ENCODE results near the gene CTSE. TPM values are rescaled to one million over a fixed set of nuclear protein-coding genes. Genes with fewer than 3 reads are reported as not detected.

The CTSE gene
- total and polyA plus RNA-seq, 9 of the 15 experiments (the other 6 are each of a cell fraction or from before 2014, with no cell fraction given) = 0.04 to 0.18 (median 0.09) TPM; not detected in 4

DNA sequence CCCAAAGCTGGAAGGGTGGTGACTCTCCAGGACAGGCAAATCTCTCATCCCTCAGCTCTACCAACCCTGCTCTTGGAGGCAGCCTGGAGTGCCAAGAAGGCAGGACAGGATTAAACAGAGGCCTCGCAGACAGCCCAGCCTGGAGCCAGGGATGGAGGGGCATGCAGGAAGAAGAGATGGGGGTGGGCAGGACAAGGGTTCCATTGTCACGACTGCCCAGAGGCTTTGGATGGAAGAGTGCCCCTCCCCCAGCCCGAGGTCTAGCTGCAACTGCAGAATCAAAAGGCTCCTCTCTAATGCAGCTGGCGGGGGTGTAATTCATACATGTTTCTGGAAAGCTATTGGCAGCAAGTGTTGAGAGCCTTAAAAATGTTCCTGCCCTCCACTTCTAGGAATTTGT lies 29.3 kb downstream of the CTSE start:
- Histone ChIP-seq H3K9ac (ENCODE audit: insufficient read depth in 1 of 2, low read depth in 2 of 2, low read length in 2 of 2) (no peak overlapping the region), H3K36me3 (ENCODE audit: control insufficient read depth, insufficient read depth, low read length) (no peaks in the 10 kb centered on the region), H3K4me3 (no peak overlapping the region), H4K20me1 (replicated peaks; ENCODE audit: control insufficient read depth, insufficient read depth, low read length) (0 out of 2 replicates have a peak, but pooled peaks cover 7% of the 10 kb centered on the region), H3K27ac (ENCODE audit: extremely low read depth, low read depth, low read length) (no peak overlapping the region), H3K79me2 (ENCODE audit: control insufficient read depth, insufficient read depth, low read length) (no peaks in the 10 kb centered on the region), H3K4me2 (ENCODE audit: insufficient read depth, low read length) (no peak overlapping the region), H3K9me1 (ENCODE audit: control insufficient read depth, insufficient read depth, low read length) (no peaks in the 10 kb centered on the region), H3K27me3 (ENCODE audit: control insufficient read depth in 2 of 2, insufficient read depth in 2 of 2, low read length in 2 of 2) (peaks cover 15 to 56% of the 10 kb centered on the region in 2 experiments), H3K4me1 (replicated peaks in 1 of 2; ENCODE audit: control insufficient read depth in 2 of 2, insufficient read depth in 2 of 2, low read length in 2 of 2) (no peaks in the 10 kb centered on the region), H2AFZ (ENCODE audit: low read depth, low read length) (no peak overlapping the region), H3K9me3 (replicated peaks; ENCODE audit: control insufficient read depth, insufficient read depth, low read depth, low read length) (no peaks in the 10 kb centered on the region)
- no peak for FAIRE-seq
- in situ Hi-C loops (cut with MboI) (no loop called here), intact Hi-C loops (cut with micrococcal nuclease) (no loop called here)
- CTCF ChIA-PET (ENCODE audit: low intra/inter-chr PET ratio) = no interaction called here
- TF ChIP-seq, protein P1, sequence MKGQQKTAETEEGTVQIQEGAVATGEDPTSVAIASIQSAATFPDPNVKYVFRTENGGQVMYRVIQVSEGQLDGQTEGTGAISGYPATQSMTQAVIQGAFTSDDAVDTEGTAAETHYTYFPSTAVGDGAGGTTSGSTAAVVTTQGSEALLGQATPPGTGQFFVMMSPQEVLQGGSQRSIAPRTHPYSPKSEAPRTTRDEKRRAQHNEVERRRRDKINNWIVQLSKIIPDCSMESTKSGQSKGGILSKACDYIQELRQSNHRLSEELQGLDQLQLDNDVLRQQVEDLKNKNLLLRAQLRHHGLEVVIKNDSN (CRISPR knock-in tag; IDR thresholded peaks at IDR 0.05) = no peak
- no peak for TF ChIP-seq ETS2 (tag; IDR thresholded peaks at IDR 0.05; ENCODE audit: borderline replicate concordance, poor library complexity, severe bottlenecking)
- TF ChIP-seq ZNF695 (CRISPR knock-in tag; IDR thresholded peaks at IDR 0.05) = no peak
- no peak for TF ChIP-seq CBFA2T2 (conservative IDR thresholded peaks at IDR 0.05)
- TF ChIP-seq BACH1 (tag; IDR thresholded peaks at IDR 0.05) = no peak
- WGBS (ENCODE audit: insufficient coverage, low coverage, missing lambda C conversion rate) = 0% methylated on average over 4 of the region's 4 CpGs
- no peak for ATAC-seq
- DNase-seq (ENCODE audit: extremely low read depth in 1 of 4, low spot score in 3 of 4) = no peak
- BruUV-seq (replicated peaks) = no TSS peak
- POLR2A ChIA-PET = interaction anchor here (0.6 kb wide), 1 partner anchor 316 kb away, joined by 3 read pairs; no protein-coding TSS in a partner anchor

DNA sequence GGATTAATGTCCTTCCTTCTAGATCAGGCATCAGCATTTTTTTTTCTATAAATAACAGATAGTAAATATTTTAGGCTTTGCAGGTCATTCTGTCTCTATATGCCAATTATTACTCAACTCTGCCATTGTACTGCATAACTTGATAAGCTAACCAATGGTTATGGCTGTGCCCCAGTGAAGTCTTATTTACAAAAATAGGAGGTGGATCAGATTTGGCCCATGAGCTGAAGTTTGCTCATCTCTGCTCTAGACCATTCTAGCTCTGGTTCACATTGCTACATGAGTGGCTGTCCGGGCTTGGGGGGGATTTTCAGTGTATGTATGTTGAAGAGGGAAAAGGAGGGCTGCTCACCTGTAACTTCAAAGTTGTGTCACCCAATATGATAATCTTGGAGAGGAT lies 30.6 kb downstream of the CTSE start:
- H3K36me3 ChIP-seq (ENCODE audit: control insufficient read depth, insufficient read depth, low read length) = no peaks in the 10 kb centered on the region
- TF ChIP-seq MEF2D (tag; conservative IDR thresholded peaks at IDR 0.05; ENCODE audit: low read depth) = no peak
- no peak for TF ChIP-seq ZNF76 (CRISPR knock-in tag; IDR thresholded peaks at IDR 0.05; ENCODE audit: borderline replicate concordance)
- TF ChIP-seq MEF2A (IDR thresholded peaks at IDR 0.05; ENCODE audit: control insufficient read depth, low read depth, low read length) = no peak
- TF ChIP-seq ETV5 (CRISPR knock-in tag; IDR thresholded peaks at IDR 0.05; ENCODE audit: low read depth) = no peak
- TF ChIP-seq, protein P2, sequence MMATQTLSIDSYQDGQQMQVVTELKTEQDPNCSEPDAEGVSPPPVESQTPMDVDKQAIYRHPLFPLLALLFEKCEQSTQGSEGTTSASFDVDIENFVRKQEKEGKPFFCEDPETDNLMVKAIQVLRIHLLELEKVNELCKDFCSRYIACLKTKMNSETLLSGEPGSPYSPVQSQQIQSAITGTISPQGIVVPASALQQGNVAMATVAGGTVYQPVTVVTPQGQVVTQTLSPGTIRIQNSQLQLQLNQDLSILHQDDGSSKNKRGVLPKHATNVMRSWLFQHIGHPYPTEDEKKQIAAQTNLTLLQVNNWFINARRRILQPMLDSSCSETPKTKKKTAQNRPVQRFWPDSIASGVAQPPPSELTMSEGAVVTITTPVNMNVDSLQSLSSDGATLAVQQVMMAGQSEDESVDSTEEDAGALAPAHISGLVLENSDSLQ (IDR thresholded peaks at IDR 0.05) = no peak
- no peak for TF ChIP-seq SREBF1 (IDR thresholded peaks at IDR 0.05; ENCODE audit: borderline replicate concordance, low read depth, low read length)
- TF ChIP-seq ZNF253 (CRISPR knock-in tag; conservative IDR thresholded peaks at IDR 0.05) = no peak
- H3K4me2 ChIP-seq (ENCODE audit: insufficient read depth, low read length) = no peak overlapping the region
- H3K79me2 ChIP-seq (ENCODE audit: control insufficient read depth, insufficient read depth, low read length) = no peaks in the 10 kb centered on the region
- BruUV-seq (replicated peaks) = no TSS peak
- H3K27me3 ChIP-seq (ENCODE audit: control insufficient read depth in 2 of 2, insufficient read depth in 2 of 2, low read length in 2 of 2) = peaks cover 14 to 56% of the 10 kb centered on the region in 2 experiments
- no peak overlapping the region for H3K9ac ChIP-seq (ENCODE audit: insufficient read depth in 1 of 2, low read depth in 2 of 2, low read length in 2 of 2)
- no peak for DNase-seq (ENCODE audit: extremely low read depth in 1 of 4, low spot score in 3 of 4)
- 0% methylated on average over 1 of the region's 1 CpG for WGBS (ENCODE audit: insufficient coverage, low coverage, missing lambda C conversion rate)
- no peak for ATAC-seq
- intact Hi-C loops (cut with micrococcal nuclease) = no loop called here
- H3K4me3 ChIP-seq = no peak overlapping the region
- CTCF ChIA-PET (ENCODE audit: low intra/inter-chr PET ratio) = no interaction called here
- H3K4me1 ChIP-seq (replicated peaks in 1 of 2; ENCODE audit: control insufficient read depth in 2 of 2, insufficient read depth in 2 of 2, low read length in 2 of 2) = no peaks in the 10 kb centered on the region
- FAIRE-seq = no peak
- no peak overlapping the region for H3K27ac ChIP-seq (ENCODE audit: extremely low read depth, low read depth, low read length)
- in situ Hi-C loops (cut with MboI) = no loop called here
- H4K20me1 ChIP-seq (replicated peaks; ENCODE audit: control insufficient read depth, insufficient read depth, low read length) = 0 out of 2 replicates have a peak, but pooled peaks cover 7% of the 10 kb centered on the region
- no peaks in the 10 kb centered on the region for H3K9me3 ChIP-seq (replicated peaks; ENCODE audit: control insufficient read depth, insufficient read depth, low read depth, low read length)
- H2AFZ ChIP-seq (ENCODE audit: low read depth, low read length) = no peak overlapping the region
- POLR2A ChIA-PET = no interaction called here
- H3K9me1 ChIP-seq (ENCODE audit: control insufficient read depth, insufficient read depth, low read length) = no peaks in the 10 kb centered on the region
